ENCODE data around the gene CACNG6.
"Not testable (repeated sequence)": the region's sequence is repeated elsewhere in the genome, so short reads cannot be mapped to it uniquely, and the experiment has no call there.

The CACNG6 gene

GRCh38 chr19:54009440-54009839 is 18.0 kb downstream of the CACNG6 start:
- no peak for DNase-seq

GRCh38 chr19:54010474-54010873 is 19.0 kb downstream of the CACNG6 start:
- DNase-seq, result no peak

GRCh38 chr19:54011507-54012211 is 20.2 kb downstream of the CACNG6 start:
- no peak for DNase-seq

- no peak for DNase-seq
Measured at GRCh38 chr19:54013866-54014265, 22.4 kb downstream of the CACNG6 start.

- DNase-seq, result no peak
Measured at GRCh38 chr19:54014920-54015560, 23.6 kb downstream of the CACNG6 start.

GRCh38 chr19:54017261-54017660 is 25.8 kb downstream of the CACNG6 start:
- peak; percentile 25 for DNase-seq

- DNase-seq, result no peak
Measured at GRCh38 chr19:54021363-54021762, 29.9 kb downstream of the CACNG6 start.

- no peak for DNase-seq
Measured at GRCh38 chr19:54021932-54022331, 30.5 kb downstream of the CACNG6 start.

GRCh38 chr19:54023191-54023590 is 31.8 kb downstream of the CACNG6 start:
- peak; percentile 12 for DNase-seq

- no peak for DNase-seq
Measured at GRCh38 chr19:54024660-54025059, 33.2 kb downstream of the CACNG6 start.

- DNase-seq, result no peak
Measured at GRCh38 chr19:54026656-54027055, 35.2 kb downstream of the CACNG6 start.

- no peak for DNase-seq
Measured at GRCh38 chr19:54029301-54029700, 37.9 kb downstream of the CACNG6 start.

- peak; percentile 62 for DNase-seq
Measured at GRCh38 chr19:54029930-54030490, 38.6 kb downstream of the CACNG6 start.

GRCh38 chr19:54030895-54031586 is 39.6 kb downstream of the CACNG6 start:
- peak; percentile 21 for DNase-seq

GRCh38 chr19:54035215-54036178 is 44.1 kb downstream of the CACNG6 start:
- DNase-seq, result peak; percentile 91

- not testable (repeated sequence) for DNase-seq
Measured at GRCh38 chr19:54036542-54036941, 45.1 kb downstream of the CACNG6 start.

GRCh38 chr19:54040003-54040402 is 48.6 kb downstream of the CACNG6 start:
- DNase-seq, result no peak

GRCh38 chr19:54041969-54042606 is 50.7 kb downstream of the CACNG6 start:
- no peak for DNase-seq

- no peak for DNase-seq
Measured at GRCh38 chr19:54042989-54043388, 51.6 kb downstream of the CACNG6 start.

- DNase-seq, result no peak
Measured at GRCh38 chr19:54045771-54046170, 54.3 kb downstream of the CACNG6 start.

GRCh38 chr19:54047616-54048015 is 56.2 kb downstream of the CACNG6 start:
- no peak for DNase-seq
